HCT116 (cell line): ENCODE measurements around the gene HDAC11. TPM values are rescaled to one million over a fixed set of nuclear protein-coding genes. Genes with fewer than 3 reads are reported as not detected.

ENCODE experiments used
- ATAC-seq: fragments of 200-7000 bp; cut with Tn5 transposase; 2 replicates; pipeline ENCODE4 v1.9.1; 2020; ENCODE audit warnings: mild to moderate bottlenecking, moderate library complexity
- BruUV-seq: library from RNA; stranded (reverse); fragments of 400-500 nt; replicated peaks from 2 replicates; lab custom pipeline; 2021; lab: Mats Ljungman, UMichigan
- CTCF ChIA-PET: fragments of 300-600 bp; sonication (Branson Sonifier 250); formaldehyde crosslinking; loops from one replicate; lab custom pipeline; 2021; ENCODE audit warnings: antibody characterized with exemption; lab: Charles Lee
- POLR2A ChIA-PET: fragments of 300-600, 350-600 bp; sonication (Branson Sonifier 250); formaldehyde crosslinking; loops from one replicate; lab custom pipeline; 2021; ENCODE audit warnings: antibody characterized with exemption; lab: Charles Lee
- RAD21 ChIA-PET, 2 experiments: fragments of 300-600 bp; sonication (Branson Sonifier 250); formaldehyde crosslinking; loops; one replicate each; lab custom pipeline; 2023; ENCODE audit warnings: low total read pairs in 2 of 2; ENCODE audit not compliant: uncharacterized antibody in 2 of 2, unreplicated experiment in 2 of 2, low non-redundant PET in 1 of 2; lab: Charles Lee
- DNase-seq: peaks from one replicate; pipeline ENCODE4 v3.0.0-alpha.2; 2010; ENCODE audit warnings: low read depth, low spot score
- H2AFZ ChIP-seq: fragments of 200-600 bp; shearing (Covaris generic), sonication (generic); 2 replicates; pipeline ENCODE4 v1.6.1; 2017; ENCODE audit warnings: low read depth, mixed run types, mixed read lengths, antibody characterized with exemption, low read length; ENCODE audit not compliant: poor library complexity, severe bottlenecking
- H3K27ac ChIP-seq: 2 replicates; pipeline ENCODE4 v1.5.1; 2012; ENCODE audit warnings: low read depth, low read length
- H3K27me3 ChIP-seq: fragments of 200-600 bp; sonication (generic); 2 replicates; pipeline ENCODE4 v1.6.1; 2016; ENCODE audit warnings: mixed run types, low read length, mixed read lengths; ENCODE audit not compliant: insufficient read depth
- H3K36me3 ChIP-seq, 2 experiments: fragments of 200-500 bp in 1 of 2; fragments of 200-600 bp in 1 of 2; sonication (Bioruptor generic) in 1 of 2; sonication (generic) in 1 of 2; 2 replicates each; pipeline versions ENCODE4 v1.5.1 to v1.6.1; 2014 to 2016; ENCODE audit warnings: low read length in 2 of 2, inconsistent platforms in 1 of 2, mixed read lengths in 1 of 2, mixed run types in 1 of 2; ENCODE audit not compliant: insufficient read depth in 2 of 2, control insufficient read depth in 1 of 2
- H3K4me1 ChIP-seq, 2 experiments: fragments of 200-600 bp in 1 of 2; sonication (generic) in 1 of 2; 2 replicates each; pipeline versions ENCODE4 v1.5.1 to v1.6.1; 2012 to 2017; ENCODE audit warnings: low read length in 2 of 2, inconsistent platforms in 1 of 2, mild to moderate bottlenecking in 1 of 2, mixed read lengths in 1 of 2, mixed run types in 1 of 2, moderate library complexity in 1 of 2; ENCODE audit not compliant: insufficient read depth in 2 of 2, control insufficient read depth in 1 of 2
- H3K4me2 ChIP-seq: fragments of 200-600 bp; sonication (generic); 2 replicates; pipeline ENCODE4 v1.6.1; 2017; ENCODE audit warnings: mixed run types, low read length, mixed read lengths
- H3K4me3 ChIP-seq, 2 experiments: fragments of 200-600 bp in 1 of 2; sonication (generic) in 1 of 2; replicated peaks in 1 of 2; 2 replicates each; pipeline ENCODE4 v1.5.1; 2011 to 2016; ENCODE audit warnings: low read length in 2 of 2, control low read depth in 1 of 2, low read depth in 1 of 2, mild to moderate bottlenecking in 1 of 2, mixed read lengths in 1 of 2, mixed run types in 1 of 2
- H3K79me2 ChIP-seq: fragments of 200-600 bp; sonication (generic); 2 replicates; pipeline ENCODE4 v1.6.1; 2017; ENCODE audit warnings: mild to moderate bottlenecking, mixed run types, low read length, moderate library complexity, mixed read lengths; ENCODE audit not compliant: insufficient read depth
- H3K9ac ChIP-seq: fragments of 200-600 bp; sonication (generic); 2 replicates; pipeline ENCODE4 v1.6.1; 2016; ENCODE audit warnings: low read length, mixed read lengths
- H3K9me2 ChIP-seq: fragments of 200-600 bp; sonication (generic), shearing (Covaris generic); 2 replicates; pipeline ENCODE4 v1.6.1; 2017; ENCODE audit warnings: mixed run types, mild to moderate bottlenecking, moderate library complexity; ENCODE audit not compliant: insufficient read depth
- H3K9me3 ChIP-seq, 2 experiments: fragments of 200-500 bp in 1 of 2; fragments of 200-600 bp in 1 of 2; sonication (Bioruptor generic) in 1 of 2; sonication (generic) in 1 of 2; 2 replicates each; pipeline ENCODE4 v1.6.1; 2014 to 2017; ENCODE audit warnings: low read length in 2 of 2, mixed read lengths in 2 of 2, inconsistent platforms in 1 of 2, low read depth in 1 of 2, mild to moderate bottlenecking in 1 of 2, mixed run types in 1 of 2, moderate library complexity in 1 of 2; ENCODE audit not compliant: control insufficient read depth in 1 of 2, insufficient read depth in 1 of 2
- H4K20me1 ChIP-seq: fragments of 200-600 bp; sonication (generic), shearing (Covaris generic); 2 replicates; pipeline ENCODE4 v1.6.1; 2017; ENCODE audit warnings: mixed run types, mild to moderate bottlenecking, moderate library complexity; ENCODE audit not compliant: insufficient read depth
- EGR1 ChIP-seq: IDR thresholded peaks from 2 replicates; pipeline ENCODE4 v1.6.1; 2012; ENCODE audit warnings: low read depth
- POLR2A ChIP-seq: IDR thresholded peaks from 2 replicates; pipeline ENCODE4 v1.7.0; 2011; ENCODE audit warnings: borderline replicate concordance; ENCODE audit not compliant: insufficient read depth, insufficient read length; ENCODE audit errors: extremely low read depth
- SRF ChIP-seq: IDR thresholded peaks from 2 replicates; pipeline ENCODE4 v1.6.1; 2012; ENCODE audit warnings: low read depth
- intact Hi-C: fragments of 100-400 bp; cut with micrococcal nuclease; formaldehyde crosslinking; loops from 2 replicates; pipeline ENCODE4 v1.10.0; 2022
- total RNA-seq: library from RNA; stranded (reverse); gene quantifications from one replicate; pipeline ENCODE4 v1.2.1, GENCODE V29; 2021; ENCODE audit not compliant: unreplicated experiment

Gene HDAC11
- total RNA-seq, 1 experiment from 2014 or later = 16.1 TPM

- no peak overlapping the region for H3K9ac ChIP-seq
- H3K4me2 ChIP-seq = no peak overlapping the region
- BruUV-seq = no TSS peak
- no peaks in the 10 kb centered on the region for H3K9me3 ChIP-seq
- H2AFZ ChIP-seq = no peak overlapping the region
- H3K9me2 ChIP-seq = no peaks in the 10 kb centered on the region
- no peaks in the 10 kb centered on the region for H4K20me1 ChIP-seq
- H3K36me3 ChIP-seq = no peaks in the 10 kb centered on the region
- CTCF ChIA-PET = interaction anchor here (1.0 kb wide), 1 partner anchor 131 kb away, joined by 3 read pairs; no protein-coding TSS in a partner anchor
- POLR2A ChIA-PET = no interaction called here
- no peaks in the 10 kb centered on the region for H3K79me2 ChIP-seq
- no peak for TF ChIP-seq EGR1
- TF ChIP-seq, all 23 proteins: peak for 0
- H3K4me3 ChIP-seq = no peak overlapping the region
- RAD21 ChIA-PET = no interaction called here
- H3K27ac ChIP-seq = no peak overlapping the region
- H3K27me3 ChIP-seq = no peaks in the 10 kb centered on the region
- ATAC-seq (no peak), DNase-seq (no peak)
- intact Hi-C loops = no loop called here
- peaks cover 17 to 20% of the 10 kb centered on the region in 2 experiments for H3K4me1 ChIP-seq
These were observed 36.6 kb downstream of the HDAC11 start for GRCh38 chr3:13516760-13517135.

GRCh38 chr3:13517253-13517977, 37.3 kb downstream of the HDAC11 start:
- ChIA-PET CTCF (interaction anchor here (1.0 kb wide), 1 partner anchor 130 kb away, joined by 3 read pairs; no protein-coding TSS in a partner anchor), POLR2A (no interaction called here), RAD21 (no interaction called here)
- no peak for TF ChIP-seq SRF
- TF ChIP-seq POLR2A = no peak
- Histone ChIP-seq H3K36me3 (no peaks in the 10 kb centered on the region), H3K4me1 (peaks cover 17 to 20% of the 10 kb centered on the region in 2 experiments), H3K27ac (no peak overlapping the region), H3K79me2 (no peaks in the 10 kb centered on the region), H3K4me2 (no peak overlapping the region), H3K27me3 (no peaks in the 10 kb centered on the region), H3K9me3 (no peaks in the 10 kb centered on the region), H3K9ac (no peak overlapping the region), H3K4me3 (no peak overlapping the region), H2AFZ (no peak overlapping the region), H3K9me2 (no peaks in the 10 kb centered on the region), H4K20me1 (no peaks in the 10 kb centered on the region)
- intact Hi-C loops = no loop called here
- ATAC-seq (no peak), DNase-seq (no peak)
- BruUV-seq = no TSS peak
